GM19240 (cell line): ENCODE measurements around the gene SIGLEC6.

Source experiments
- DNase-seq: peaks from one replicate; pipeline ENCODE4 v3.0.0; 2011; ENCODE audit warnings: low spot score; ENCODE audit not compliant: insufficient read length

The SIGLEC6 gene

DNA sequence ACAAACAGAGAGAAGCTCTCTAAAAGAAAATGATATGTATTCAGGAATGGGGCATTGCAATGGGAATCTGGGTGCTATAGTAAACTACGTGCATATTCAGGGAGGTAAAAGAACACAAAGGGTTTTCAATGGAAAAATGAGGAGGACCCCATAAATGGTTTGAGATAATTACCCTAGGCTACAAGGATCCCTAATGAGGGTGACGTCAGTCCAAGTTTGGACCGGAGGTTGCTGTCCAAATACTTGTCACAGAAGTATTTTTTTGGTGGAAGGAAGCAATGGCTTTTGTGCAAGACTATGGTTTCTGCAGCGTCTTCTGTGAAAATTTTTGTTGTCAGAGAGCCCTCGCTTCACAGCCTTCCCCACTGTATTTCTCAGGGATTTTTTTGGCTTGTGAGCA, 54.1 kb downstream of the SIGLEC6 start:
- DNase-seq: no peak

DNA sequence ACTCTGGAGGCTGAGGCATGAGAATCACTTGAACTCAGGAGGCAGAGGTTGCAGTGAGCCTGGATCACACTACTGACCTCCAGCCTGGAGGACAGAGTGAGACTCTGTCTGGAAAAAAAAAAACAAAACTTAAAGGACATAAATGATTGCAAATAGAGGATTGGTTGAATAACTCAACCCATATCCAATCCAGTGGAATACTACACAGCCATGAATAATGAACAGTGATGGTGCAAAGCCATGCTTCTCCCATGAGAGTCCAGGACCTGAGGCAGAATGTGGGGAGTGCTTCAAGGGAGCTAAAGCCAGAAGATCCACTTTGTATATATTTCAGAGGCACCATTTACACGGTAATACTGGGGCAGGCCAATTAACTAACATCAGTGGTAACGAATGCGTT, 55.3 kb downstream of the SIGLEC6 start:
- no peak for DNase-seq

GRCh38 chr19:51473009-51473707, 58.3 kb downstream of the SIGLEC6 start:
- DNase-seq: peak; percentile 66

GRCh38 chr19:51472607-51473006, 58.9 kb downstream of the SIGLEC6 start:
- DNase-seq: no peak

DNA sequence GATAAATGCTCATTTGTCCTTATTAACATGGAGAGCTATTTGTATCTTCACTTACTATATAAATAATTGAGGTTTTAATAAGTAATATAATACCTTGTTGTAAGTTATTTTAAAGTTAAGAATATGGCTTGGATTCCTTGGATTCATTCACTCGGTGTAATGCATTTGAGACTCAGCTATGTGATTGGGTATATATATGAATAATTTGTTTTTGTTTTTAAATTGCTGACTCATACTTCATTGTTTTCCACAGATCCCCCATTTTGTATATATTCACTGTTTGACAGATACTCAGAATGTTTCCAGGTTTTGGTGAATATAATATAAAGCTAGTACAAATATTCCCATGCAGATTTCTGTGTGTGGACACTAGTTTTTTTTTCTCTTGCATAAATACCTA, 59.9 kb downstream of the SIGLEC6 start:
- no peak for DNase-seq

DNA sequence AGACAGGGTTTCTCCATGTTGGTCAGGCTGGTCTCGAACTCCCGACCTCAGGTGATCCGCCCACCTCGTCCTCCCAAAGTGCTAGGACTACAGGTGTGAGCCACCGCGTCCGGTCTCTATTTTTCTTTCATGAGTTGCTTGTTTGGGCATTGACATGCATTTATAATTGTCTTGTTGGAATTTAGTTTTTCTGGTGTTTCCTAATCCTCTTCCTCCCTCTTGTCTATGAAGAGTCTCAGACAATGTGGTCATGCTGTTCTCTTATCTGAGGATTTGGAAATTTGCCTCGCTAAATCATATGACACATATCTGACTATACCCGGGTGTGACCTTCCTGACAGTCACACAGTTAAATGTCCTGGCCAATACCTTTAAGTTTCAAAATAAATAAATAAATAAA, 60.5 kb downstream of the SIGLEC6 start:
- DNase-seq: no peak

- no peak for DNase-seq
Observed at GRCh38 chr19:51469629-51470028, 61.8 kb downstream of the SIGLEC6 start.

DNA sequence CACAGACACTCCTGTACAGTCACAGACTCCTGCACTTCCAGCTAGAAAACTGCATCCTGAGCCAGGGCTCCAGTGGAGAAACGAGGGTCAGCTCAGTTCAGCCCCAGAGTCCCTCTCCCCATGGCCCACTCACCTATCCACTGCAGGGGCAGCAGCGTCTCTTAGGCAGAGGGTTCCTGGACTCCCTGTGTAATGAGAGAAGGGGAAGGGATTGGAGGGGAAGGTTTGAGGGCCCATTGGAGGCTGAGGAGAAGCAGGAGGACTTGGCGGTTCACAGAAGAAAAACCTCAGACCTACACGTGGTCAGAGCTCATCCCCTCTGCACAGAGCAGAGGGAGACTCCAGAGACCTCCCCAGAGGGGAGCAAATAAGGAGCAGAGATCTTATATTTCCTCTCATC, 62.3 kb downstream of the SIGLEC6 start:
- no peak for DNase-seq

DNA sequence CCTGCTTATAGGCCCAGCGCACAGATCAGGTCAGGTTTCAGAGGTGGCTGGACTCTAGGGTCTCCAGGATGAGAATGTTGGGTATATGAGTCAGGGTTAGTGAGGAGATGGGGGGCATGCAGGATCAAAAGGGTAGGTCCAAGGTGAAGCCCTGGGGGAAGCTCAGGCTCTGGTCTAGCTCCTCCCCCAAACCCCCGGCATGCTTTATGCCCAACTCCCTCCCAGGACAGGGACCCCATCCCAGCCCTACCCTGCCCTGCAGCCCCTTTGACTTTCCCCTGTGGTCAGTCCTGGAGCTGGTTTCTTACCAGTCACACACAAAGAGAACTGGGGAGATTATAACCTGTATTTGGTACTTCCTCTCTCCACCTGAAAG, 62.9 kb downstream of the SIGLEC6 start:
- DNase-seq: no peak

- DNase-seq: no peak
Observed at GRCh38 chr19:51467864-51468544, 63.5 kb downstream of the SIGLEC6 start.
